ENCODE results near the gene GTPBP1. TPM values are rescaled to one million over a fixed set of nuclear protein-coding genes. Genes with fewer than 3 reads are reported as not detected.
A peak's percentile ranks its signal among the peaks of the same experiment; 100 is the strongest.

The GTPBP1 gene
- total and polyA plus RNA-seq, 2 of the 13 experiments (the other 11 are each of a cell fraction or from before 2014, with no cell fraction given), result 22.3 to 27.0 TPM

- ChIA-PET CTCF (ENCODE audit: low intra/inter-chr PET ratio, low total read pairs) (no interaction called here), POLR2A (no interaction called here)
- FAIRE-seq, result peak; percentile 72
- Histone ChIP-seq H3K9me3 (ENCODE audit: low read length) (no peaks in the 10 kb centered on the region), H3K4me2 (ENCODE audit: low read depth, low read length) (no peak overlapping the region), H4K20me1 (ENCODE audit: insufficient read depth, low read length) (no peaks in the 10 kb centered on the region), H3K36me3 (replicated peaks in 1 of 2; ENCODE audit: control insufficient read depth in 1 of 2, insufficient read depth in 2 of 2, low read length in 2 of 2) (no peaks in the 10 kb centered on the region), H2AFZ (ENCODE audit: low read length) (no peak overlapping the region), H3K79me2 (ENCODE audit: insufficient read depth, low read length) (no peaks in the 10 kb centered on the region), H3K4me1 (ENCODE audit: insufficient read depth, low read length) (peaks cover 86% of the 10 kb centered on the region), H3K27ac (ENCODE audit: extremely low read length, insufficient read depth, low read length) (no peak overlapping the region), H3K4me3 (replicated peaks in 1 of 3; ENCODE audit: insufficient read depth in 1 of 3, low read depth in 2 of 3, low read length in 3 of 3) (no peak overlapping the region), H3K27me3 (ENCODE audit: control insufficient read depth in 1 of 2, insufficient read depth in 2 of 2, low read length in 2 of 2) (peaks cover 1 to 11% of the 10 kb centered on the region in 2 experiments; a peak in 4 of 5 replicates), H3K9ac (ENCODE audit: insufficient read depth, low read depth, low read length) (no peak overlapping the region)
- in situ Hi-C loops (cut with HindIII; ENCODE audit: extremely low pct_ligation_motif_present, low pct_unique_long_range_greater_than_20kb), result no loop called here
- WGBS (ENCODE audit: low lambda C conversion rate), result 41% methylated on average over 12 of the region's 20 CpGs
- peak; percentile 6 for ATAC-seq
- DNase-seq (ENCODE audit: low spot score), result no peak
- intact Hi-C loops (cut with micrococcal nuclease; ENCODE audit: unreplicated experiment), result loop anchor here (10.0 kb wide), 2 partner anchors 83 to 243 kb away; partner anchors contain the start of gene NPTXR
- no TSS peak for BruUV-seq (replicated peaks)
- no peak for TF ChIP-seq ATF2 (CRISPR knock-in tag; IDR thresholded peaks at IDR 0.05)
- peak; percentile 20 for TF ChIP-seq AGO2 (optimal IDR thresholded peaks at IDR 0.05; ENCODE audit: low read depth, low read length)
- TF ChIP-seq ZNF687 (CRISPR knock-in tag; IDR thresholded peaks at IDR 0.05), result peak; percentile 28; the same call in 1 of the 2 replicates
- no peak for TF ChIP-seq PAXIP1 (CRISPR knock-in tag; conservative IDR thresholded peaks at IDR 0.05)
- no peak for TF ChIP-seq IKZF4 (CRISPR knock-in tag; IDR thresholded peaks at IDR 0.05; ENCODE audit: borderline replicate concordance, low read depth, not compliant biosample characterization)
- no peak for TF ChIP-seq TIGD3 (CRISPR knock-in tag; IDR thresholded peaks at IDR 0.05; ENCODE audit: borderline replicate concordance)
- TF ChIP-seq ZNF235 (CRISPR knock-in tag; IDR thresholded peaks at IDR 0.05; ENCODE audit: borderline replicate concordance), result no peak
- TF ChIP-seq CREB1 (IDR thresholded peaks at IDR 0.05), result peak; percentile 6; the same call in 1 of the 2 replicates
- TF ChIP-seq CREB1 (CRISPR knock-in tag; IDR thresholded peaks at IDR 0.05), result no peak
These were observed 55.7 kb downstream of the GTPBP1 start for GRCh38 chr22:38761202-38762162.
